ENCODE measurements around the gene CAPN7. TPM values are rescaled to one million over a fixed set of nuclear protein-coding genes. Genes with fewer than 3 reads are reported as not detected.

The CAPN7 gene
- total and polyA plus RNA-seq, 5 experiments from 2014 or later, result 17.8 to 101 (median 33.2) TPM

- Mint-ChIP-seq H3K9me3 (no peaks in the 10 kb centered on the region), H3K4me1 (peaks cover 23 to 86% (median 58%) of the 10 kb centered on the region in 4 donors), H3K27me3 (no peaks in the 10 kb centered on the region), H3K4me3 (no peak overlapping the region), H3K36me3 (peaks cover 0 to 7% (median 4%) of the 10 kb centered on the region in 3 donors), H3K27ac (peak overlapping the region in 5 of 10 donors; percentile 19 to 65 (median 57))
- DNase-seq (no peak), ATAC-seq (no peak)
- POLR2A ChIA-PET, result interaction anchor here (1.0 kb wide), 1 partner anchor 9 kb away, joined by 3 read pairs; no protein-coding TSS in a partner anchor
These were observed 78.3 kb downstream of the CAPN7 start for GRCh38 chr3:15284121-15284889.

GRCh38 chr3:15286022-15286421 is 80.0 kb downstream of the CAPN7 start:
- H3K4me1 Mint-ChIP-seq, result peaks cover 16 to 86% (median 57%) of the 10 kb centered on the region in 4 donors
- POLR2A ChIA-PET, result no interaction called here
- ATAC-seq, result no peak
- H3K27me3 Mint-ChIP-seq, result no peaks in the 10 kb centered on the region
- H3K4me3 Mint-ChIP-seq, result no peak overlapping the region
- DNase-seq, result no peak
- peaks cover 0 to 7% (median 4%) of the 10 kb centered on the region in 3 donors for H3K36me3 Mint-ChIP-seq
- peak overlapping the region in 2 of 10 donors; percentile 11 to 27 for H3K27ac Mint-ChIP-seq
- no peaks in the 10 kb centered on the region for H3K9me3 Mint-ChIP-seq

GRCh38 chr3:15287565-15288330 is 81.7 kb downstream of the CAPN7 start:
- Mint-ChIP-seq H3K36me3 (peaks cover 0 to 7% (median 4%) of the 10 kb centered on the region in 3 donors), H3K4me1 (peaks cover 21 to 94% (median 67%) of the 10 kb centered on the region in 4 donors), H3K27ac (peak overlapping the region in 3 of 10 donors; percentile 31 to 82 (median 35)), H3K4me3 (no peak overlapping the region), H3K9me3 (no peaks in the 10 kb centered on the region), H3K27me3 (no peaks in the 10 kb centered on the region)
- POLR2A ChIA-PET, result interaction anchor here (0.7 to 1.2 kb wide), 3 partner anchors 11 to 16 kb away, joined by 3 read pairs; no protein-coding TSS in a partner anchor
- DNase-seq, result no peak
- ATAC-seq, result no peak

- H3K9me3 Mint-ChIP-seq, result no peaks in the 10 kb centered on the region
- ATAC-seq (no peak), DNase-seq (no peak)
- no peaks in the 10 kb centered on the region for H3K27me3 Mint-ChIP-seq
- peaks cover 0 to 7% (median 4%) of the 10 kb centered on the region in 3 donors for H3K36me3 Mint-ChIP-seq
- POLR2A ChIA-PET, result no interaction called here
- H3K4me3 Mint-ChIP-seq, result no peak overlapping the region
- H3K27ac Mint-ChIP-seq, result peak overlapping the region in 3 of 10 donors; percentile 31 to 82 (median 35)
- peaks cover 25 to 97% (median 73%) of the 10 kb centered on the region in 4 donors for H3K4me1 Mint-ChIP-seq
These were observed 82.4 kb downstream of the CAPN7 start for GRCh38 chr3:15288331-15289035.

GRCh38 chr3:15289661-15290060 is 83.6 kb downstream of the CAPN7 start:
- no peak for DNase-seq
- Mint-ChIP-seq H3K9me3 (no peaks in the 10 kb centered on the region), H3K27me3 (no peaks in the 10 kb centered on the region), H3K36me3 (peaks cover 0 to 7% (median 4%) of the 10 kb centered on the region in 3 donors), H3K4me3 (peak overlapping the region in 5 of 10 donors; percentile 6 to 47 (median 34)), H3K27ac (peak overlapping the region in 5 of 10 donors; percentile 41 to 83 (median 78)), H3K4me1 (peaks cover 23 to 97% (median 70%) of the 10 kb centered on the region in 4 donors)
- POLR2A ChIA-PET, result interaction anchor here (0.7 to 1.3 kb wide), 2 partner anchors 9 to 31 kb away, joined by 3 to 4 read pairs; no protein-coding TSS in a partner anchor
- ATAC-seq, result no peak

- POLR2A ChIA-PET, result interaction anchor here (0.8 to 2.3 kb wide), 5 partner anchors 10 to 30 kb away, joined by 3 to 9 read pairs (median 4); no protein-coding TSS in a partner anchor
- H3K27me3 Mint-ChIP-seq, result no peaks in the 10 kb centered on the region
- no peaks in the 10 kb centered on the region for H3K9me3 Mint-ChIP-seq
- peak overlapping the region in 8 of 10 donors; percentile 14 to 81 (median 42) for H3K4me3 Mint-ChIP-seq
- DNase-seq, result no peak
- H3K4me1 Mint-ChIP-seq, result peaks cover 31 to 97% (median 76%) of the 10 kb centered on the region in 4 donors
- H3K36me3 Mint-ChIP-seq, result peaks cover 0 to 12% (median 4%) of the 10 kb centered on the region in 3 donors
- H3K27ac Mint-ChIP-seq, result peak overlapping the region in 9 of 10 donors; percentile 7 to 87 (median 61)
- ATAC-seq, result no peak
These were observed 84.7 kb downstream of the CAPN7 start for GRCh38 chr3:15290736-15291135.

- ATAC-seq, result peak; percentile 98 to 99
These were observed 85.8 kb downstream of the CAPN7 start for GRCh38 chr3:15291589-15292541.

GRCh38 chr3:15292765-15293522 is 86.9 kb downstream of the CAPN7 start:
- no peak for DNase-seq
- peaks cover 4 to 8% (median 7%) of the 10 kb centered on the region in 3 donors for H3K36me3 Mint-ChIP-seq

More at GRCh38 chr3:15291589-15292541, 85.8 kb downstream of the CAPN7 start:
- peaks cover 30 to 98% (median 78%) of the 10 kb centered on the region in 4 donors for H3K4me1 Mint-ChIP-seq
- peak; percentile 32 to 84 (median 74) for DNase-seq
- H3K27ac Mint-ChIP-seq, result peak overlapping the region; percentile 43 to 94 (median 86)
- H3K4me3 Mint-ChIP-seq, result peak overlapping the region; percentile 73 to 85 (median 78)
- peaks cover under 1 to 10% (median 3%) of the 10 kb centered on the region in 3 donors for H3K36me3 Mint-ChIP-seq
- H3K27me3 Mint-ChIP-seq, result no peaks in the 10 kb centered on the region
- H3K9me3 Mint-ChIP-seq, result no peaks in the 10 kb centered on the region
- POLR2A ChIA-PET, result interaction anchor here (1.0 to 2.3 kb wide), 8 partner anchors 11 to 57 kb away, joined by 3 to 9 read pairs (median 4); no protein-coding TSS in a partner anchor

GRCh38 chr3:15294929-15295328 is 88.9 kb downstream of the CAPN7 start:
- Mint-ChIP-seq H3K9me3 (no peaks in the 10 kb centered on the region), H3K4me3 (peak overlapping the region in 1 of 10 donors; percentile 1), H3K27me3 (no peaks in the 10 kb centered on the region), H3K36me3 (peaks cover 4 to 10% (median 10%) of the 10 kb centered on the region in 3 donors), H3K27ac (peak overlapping the region in 2 of 10 donors; percentile 50 to 65), H3K4me1 (peaks cover 41 to 91% (median 74%) of the 10 kb centered on the region in 4 donors)
- DNase-seq (no peak), ATAC-seq (no peak)
- POLR2A ChIA-PET, result interaction anchor here (1.3 kb wide), 1 partner anchor 23 kb away, joined by 3 read pairs; no protein-coding TSS in a partner anchor

More at GRCh38 chr3:15292765-15293522, 86.9 kb downstream of the CAPN7 start:
- Mint-ChIP-seq H3K27me3 (no peaks in the 10 kb centered on the region), H3K27ac (peak overlapping the region in 8 of 10 donors; percentile 29 to 94 (median 88)), H3K9me3 (no peaks in the 10 kb centered on the region), H3K4me3 (peak overlapping the region; percentile 4 to 83 (median 76)), H3K4me1 (peaks cover 38 to 95% (median 83%) of the 10 kb centered on the region in 4 donors)
- POLR2A ChIA-PET, result interaction anchor here (1.0 to 2.3 kb wide), 7 partner anchors 12 to 31 kb away, joined by 3 to 9 read pairs (median 5); no protein-coding TSS in a partner anchor
- ATAC-seq, result no peak

- POLR2A ChIA-PET, result interaction anchor here (1.3 kb wide), 1 partner anchor 24 kb away, joined by 3 read pairs; no protein-coding TSS in a partner anchor
- DNase-seq, result no peak
- peaks cover 43 to 90% (median 76%) of the 10 kb centered on the region in 4 donors for H3K4me1 Mint-ChIP-seq
- no peaks in the 10 kb centered on the region for H3K27me3 Mint-ChIP-seq
- H3K27ac Mint-ChIP-seq, result peak overlapping the region in 3 of 10 donors; percentile 14 to 65 (median 19)
- H3K9me3 Mint-ChIP-seq, result no peaks in the 10 kb centered on the region
- ATAC-seq, result no peak
- peak overlapping the region in 1 of 10 donors; percentile 42 for H3K4me3 Mint-ChIP-seq
- H3K36me3 Mint-ChIP-seq, result peaks cover 4 to 11% (median 10%) of the 10 kb centered on the region in 3 donors
These were observed 89.5 kb downstream of the CAPN7 start for GRCh38 chr3:15295506-15295905.
